ENCODE data around the gene COL6A2.

- TF ChIP-seq EZH2 (IDR thresholded peaks at IDR 0.05; ENCODE audit: insufficient read depth, poor library complexity, severe bottlenecking) (no peak), EZH2phosphoT487 (IDR thresholded peaks at IDR 0.05; ENCODE audit: insufficient read depth, low read depth) (no peak)
Observed at GRCh38 chr21:46057710-46058241, 40.1 kb upstream of the COL6A2 start.

Measured in GM23248 (cell line).